ENCODE results near the gene PMPCA. TPM values are rescaled to one million over a fixed set of nuclear protein-coding genes. Genes with fewer than 3 reads are reported as not detected.

PMPCA gene
- total RNA-seq, 1 donor from 2014 or later = 80.2 TPM

- DNase-seq (no peak), ATAC-seq (ENCODE audit: poor library complexity) (no peak)
- intact Hi-C loops (cut with DNase I) = no loop called here
Measured at GRCh38 chr9:136464241-136464640, 53.8 kb downstream of the PMPCA start.

- intact Hi-C loops (cut with DNase I) = no loop called here
- DNase-seq (no peak), ATAC-seq (ENCODE audit: poor library complexity) (no peak)
Measured at GRCh38 chr9:136465500-136466154, 55.2 kb downstream of the PMPCA start.

- no peak for ATAC-seq (ENCODE audit: poor library complexity)
- no peak for DNase-seq
- intact Hi-C loops (cut with DNase I) = no loop called here
Measured at GRCh38 chr9:136466155-136466541, 55.7 kb downstream of the PMPCA start.

- ATAC-seq (ENCODE audit: poor library complexity) = no peak
- no peak for DNase-seq
- intact Hi-C loops (cut with DNase I) = no loop called here
Measured at GRCh38 chr9:136467766-136468165, 57.3 kb downstream of the PMPCA start.

GRCh38 chr9:136470356-136470755, 59.9 kb downstream of the PMPCA start:
- no peak for ATAC-seq (ENCODE audit: poor library complexity)
- intact Hi-C loops (cut with DNase I) = no loop called here

GRCh38 chr9:136470792-136471469, 60.5 kb downstream of the PMPCA start:
- no peak for ATAC-seq (ENCODE audit: poor library complexity)

More at GRCh38 chr9:136470356-136470755, 59.9 kb downstream of the PMPCA start:
- no peak for DNase-seq

GRCh38 chr9:136471802-136472487, 61.5 kb downstream of the PMPCA start:
- intact Hi-C loops (cut with DNase I) = no loop called here
- no peak for ATAC-seq (ENCODE audit: poor library complexity)
- DNase-seq = no peak

More at GRCh38 chr9:136470792-136471469, 60.5 kb downstream of the PMPCA start:
- intact Hi-C loops (cut with DNase I) = no loop called here
- no peak for DNase-seq

GRCh38 chr9:136472640-136473353, 62.3 kb downstream of the PMPCA start:
- no peak for DNase-seq
- intact Hi-C loops (cut with DNase I) = no loop called here
- ATAC-seq (ENCODE audit: poor library complexity) = no peak

- ATAC-seq (ENCODE audit: poor library complexity) (no peak), DNase-seq (no peak)
- intact Hi-C loops (cut with DNase I) = no loop called here
Measured at GRCh38 chr9:136473354-136473721, 62.9 kb downstream of the PMPCA start.

Other genes with a start within 250 kb of the PMPCA start
- not detected for gene LHX3, start 205.5 kb upstream of the PMPCA start, total RNA-seq
- 7.7 TPM for gene QSOX2, start 164.8 kb upstream of the PMPCA start, total RNA-seq
- not detected for gene CCDC187, start 106.6 kb upstream of the PMPCA start, total RNA-seq
- gene GPSM1, start 83.1 kb upstream of the PMPCA start, total RNA-seq = 50.3 TPM
- 39.9 TPM for gene DNLZ, start 46.9 kb upstream of the PMPCA start, total RNA-seq
- gene CARD9, start 37.0 kb upstream of the PMPCA start, total RNA-seq = 0.78 TPM
- 3.3 TPM for gene SNAPC4, start 10.5 kb upstream of the PMPCA start, total RNA-seq
- gene ENTR1, start within 50 bp of the PMPCA start, total RNA-seq = 23.3 TPM
- gene INPP5E, start 29.2 kb downstream of the PMPCA start, total RNA-seq = 10.5 TPM
- 21.4 TPM for gene SEC16A, start 72.4 kb downstream of the PMPCA start, total RNA-seq
- gene NOTCH1, start 135.4 kb downstream of the PMPCA start, total RNA-seq = 16.8 TPM